K562 (cell line): Measurements from ENCODE around the gene ABLIM2. TPM values are rescaled to one million over a fixed set of nuclear protein-coding genes. Genes with fewer than 3 reads are reported as not detected.

Experiments used
- ATAC-seq: fragments of 200-7000 bp; cut with Tn5 transposase; 3 replicates; pipeline ENCODE4 v1.9.1; 2020; ENCODE audit warnings: moderate library complexity
- BruUV-seq: library from RNA; stranded (reverse); fragments of 400-500 nt; replicated peaks from 2 replicates; lab custom pipeline; 2021; lab: Mats Ljungman, UMichigan
- CTCF ChIA-PET: fragments of 300-600 bp; formaldehyde crosslinking; extraction: SDS; loops from one replicate; lab custom pipeline; 2021; ENCODE audit warnings: low intra/inter-chr PET ratio; lab: Yijun Ruan, JAX
- POLR2A ChIA-PET: fragments of 300-600, 350-650 bp; sonication (Branson Sonifier 250); formaldehyde crosslinking; extraction: SDS; loops from one replicate; lab custom pipeline; 2021; ENCODE audit warnings: antibody characterized with exemption, inconsistent platforms; lab: Yijun Ruan, JAX
- DNase-seq, 4 experiments: peaks; one replicate each; pipeline versions ENCODE4 v3.0.0 to v3.0.0-alpha.2; 2011 to 2018; ENCODE audit warnings: low spot score in 3 of 4, mixed read lengths in 3 of 4; ENCODE audit errors: extremely low read depth in 1 of 4
- FAIRE-seq: peaks from 2 replicates; lab custom pipeline; 2011; peaks lifted over from hg19 to GRCh38; lab: Jason Lieb, UNC
- H2AFZ ChIP-seq: 2 replicates; pipeline ENCODE4 v1.6.0; 2011; ENCODE audit warnings: low read depth, low read length, control low read depth, inconsistent platforms
- H3K27ac ChIP-seq: fragments of 200-600 bp; 3 replicates; pipeline ENCODE4 v1.8.0; 2011; ENCODE audit warnings: low read depth, mild to moderate bottlenecking, control low read depth, inconsistent platforms, low read length, moderate library complexity, mixed read lengths; ENCODE audit errors: extremely low read depth
- H3K27me3 ChIP-seq, 2 experiments: fragments of 300-600 bp in 1 of 2; 2 replicates in 1 of 2; 3 replicates in 1 of 2; pipeline versions ENCODE4 v1.6.0 to v1.8.0; 2011; ENCODE audit warnings: inconsistent platforms in 2 of 2, low read length in 2 of 2, mild to moderate bottlenecking in 1 of 2, mixed read lengths in 1 of 2, moderate library complexity in 1 of 2; ENCODE audit not compliant: control insufficient read depth in 2 of 2, insufficient read depth in 2 of 2
- H3K36me3 ChIP-seq: fragments of 300-600 bp; 3 replicates; pipeline ENCODE4 v1.8.0; 2011; ENCODE audit warnings: mild to moderate bottlenecking, low read length, inconsistent platforms; ENCODE audit not compliant: control insufficient read depth, insufficient read depth
- H3K4me1 ChIP-seq, 2 experiments: fragments of 200-600 bp in 1 of 2; replicated peaks in 1 of 2; 2 replicates in 1 of 2; 3 replicates in 1 of 2; pipeline versions ENCODE4 v1.5.1 to v1.8.0; 2011; ENCODE audit warnings: inconsistent platforms in 2 of 2, low read length in 2 of 2, mild to moderate bottlenecking in 1 of 2, mixed read lengths in 1 of 2, moderate library complexity in 1 of 2; ENCODE audit not compliant: control insufficient read depth in 2 of 2, insufficient read depth in 2 of 2
- H3K4me2 ChIP-seq: 2 replicates; pipeline ENCODE4 v1.6.1; 2011; ENCODE audit warnings: low read length, control low read depth, inconsistent platforms, mixed read lengths; ENCODE audit not compliant: insufficient read depth
- H3K4me3 ChIP-seq: fragments of 200-600 bp; sonication (generic), shearing (Covaris generic); 2 replicates; pipeline ENCODE4 v1.5.1; 2016; ENCODE audit warnings: control low read depth, inconsistent platforms
- H3K79me2 ChIP-seq: fragments of 200-600 bp; 3 replicates; pipeline ENCODE4 v1.8.0; 2011; ENCODE audit warnings: low read length, inconsistent platforms; ENCODE audit not compliant: control insufficient read depth, insufficient read depth
- H3K9ac ChIP-seq, 2 experiments: 2 replicates each; pipeline versions ENCODE4 v1.6.0 to v1.6.1; 2011; ENCODE audit warnings: low read depth in 2 of 2, low read length in 2 of 2, control low read depth in 1 of 2, inconsistent platforms in 1 of 2, mild to moderate bottlenecking in 1 of 2, mixed read lengths in 1 of 2; ENCODE audit not compliant: insufficient read depth in 1 of 2
- H3K9me1 ChIP-seq: one replicate; pipeline ENCODE4 v1.6.0; 2011; ENCODE audit warnings: inconsistent platforms, mild to moderate bottlenecking, low read length, moderate library complexity; ENCODE audit not compliant: control insufficient read depth, insufficient read depth
- H3K9me3 ChIP-seq: replicated peaks from 2 replicates; pipeline ENCODE4 v1.5.1; 2011; ENCODE audit warnings: low read depth, low read length, inconsistent platforms; ENCODE audit not compliant: control insufficient read depth, insufficient read depth
- H4K20me1 ChIP-seq: replicated peaks from 2 replicates; pipeline ENCODE4 v1.6.1; 2011; ENCODE audit warnings: low read length, inconsistent platforms, mixed read lengths; ENCODE audit not compliant: control insufficient read depth, insufficient read depth
- ATF3 ChIP-seq, 2 experiments: fragments of 450-650 bp in 1 of 2; sonication (generic) in 1 of 2; formaldehyde crosslinking in 1 of 2; IDR thresholded peaks in 1 of 2; conservative IDR thresholded peaks in 1 of 2; 2 replicates each; pipeline versions ENCODE4 v1.6.1 to v1.8.1; 2016 to 2023; ENCODE audit warnings: mild to moderate bottlenecking in 2 of 2, moderate library complexity in 2 of 2, inconsistent platforms in 1 of 2, missing genetic modification reagents in 1 of 2
- BMI1 ChIP-seq: fragments of 150-350 bp; IDR thresholded peaks from 2 replicates; pipeline ENCODE4 v1.6.1; 2014; ENCODE audit warnings: low read length
- EP400 ChIP-seq: fragments of 450-650 bp; IDR thresholded peaks from 2 replicates; pipeline ENCODE4 v1.6.1; 2017; ENCODE audit warnings: antibody characterized with exemption, mild to moderate bottlenecking, moderate library complexity
- HDAC2 ChIP-seq: fragments of 450-650 bp; IDR thresholded peaks from 2 replicates; pipeline ENCODE4 v1.6.1; 2016; ENCODE audit warnings: mild to moderate bottlenecking
- HDAC8 ChIP-seq: fragments of 450-650 bp; IDR thresholded peaks from 2 replicates; pipeline ENCODE4 v1.6.1; 2016; ENCODE audit warnings: mild to moderate bottlenecking, missing genetic modification characterization, moderate library complexity, missing compliant biosample characterization
- KAT2B ChIP-seq: IDR thresholded peaks from one replicate; pipeline ENCODE4 v1.6.1; 2012; ENCODE audit warnings: low read depth, mild to moderate bottlenecking, control low read depth, inconsistent platforms, low read length, moderate library complexity
- NBN ChIP-seq: fragments of 450-650 bp; IDR thresholded peaks from 2 replicates; pipeline ENCODE4 v1.6.1; 2016; ENCODE audit warnings: low read depth, mild to moderate bottlenecking
- NFIX ChIP-seq: fragments of 250-450 bp; sonication (Bioruptor Pico); IDR thresholded peaks from 2 replicates; pipeline ENCODE4 v1.4.0; 2020; ENCODE audit warnings: low read depth, mild to moderate bottlenecking, moderate library complexity
- PURB ChIP-seq: sonication (generic); formaldehyde crosslinking; IDR thresholded peaks from 2 replicates; pipeline ENCODE4 v1.9.0; 2021; ENCODE audit warnings: low read depth, mild to moderate bottlenecking, missing genetic modification reagents
- TEAD2 ChIP-seq: fragments of 450-650 bp; IDR thresholded peaks from 2 replicates; pipeline ENCODE4 v1.6.1; 2016; ENCODE audit warnings: missing genetic modification characterization, control low read depth, missing compliant biosample characterization
- TFAM ChIP-seq: fragments of 250-450 bp; sonication (Bioruptor Pico); conservative IDR thresholded peaks from 2 replicates; pipeline ENCODE4 v1.5.0; 2021; ENCODE audit warnings: mild to moderate bottlenecking, moderate library complexity
- ZNF197 ChIP-seq: fragments of 200-800 bp; sonication (Bioruptor generic); IDR thresholded peaks from 2 replicates; pipeline ENCODE4 v1.6.1; 2016; ENCODE audit warnings: low read depth, missing genetic modification characterization, missing compliant biosample characterization
- ZNF586 ChIP-seq: fragments of 450-650 bp; formaldehyde crosslinking; conservative IDR thresholded peaks from 2 replicates; pipeline ENCODE4 v1.4.0; 2020; ENCODE audit warnings: mild to moderate bottlenecking, moderate library complexity
- ZNF717 ChIP-seq: fragments of 250-450 bp; sonication (Bioruptor Pico); IDR thresholded peaks from 2 replicates; pipeline ENCODE4 v1.5.0; 2021
- WGBS: fragments of 100-300 bp; shearing (Covaris generic); methylation state at CpG from one replicate; pipeline ENCODE4 v1.1.6; 2016; ENCODE audit warnings: low coverage, mixed read lengths; ENCODE audit not compliant: insufficient coverage; ENCODE audit errors: missing lambda C conversion rate; 5-methylcytosine and 5-hydroxymethylcytosine counted together
- in situ Hi-C: fragments of 300-500 bp; cut with MboI; formaldehyde crosslinking; loops from 4 replicates; pipeline ENCODE4 v1.15.0; 2018; ENCODE audit warnings: inconsistent platforms, mixed read lengths
- intact Hi-C: fragments of 100-400 bp; cut with micrococcal nuclease; formaldehyde crosslinking; loops from 2 replicates; pipeline ENCODE4 v1.14.2; 2022
- polyA plus RNA-seq, 8 experiments: library from polyadenylated mRNA; depleted of rRNA in 4 of 8; stranded (reverse) in 5 of 8; unstranded in 3 of 8; fragments of >200 nt; fragmentation: Nextera tagmentation in 2 of 8; fragmentation: Illumina TruSeq in 1 of 8; extraction: Ambion mirVana in 2 of 8; extraction: Trizol in 1 of 8; gene quantifications; 2 replicates each; pipeline versions ENCODE4 v1.2.1 to v1.2.3, GENCODE V29; 2011 to 2014; ENCODE audit warnings: inconsistent platforms in 1 of 8, missing spikeins in 1 of 8
- total RNA-seq, 7 experiments: library from RNA; depleted of rRNA in 6 of 7; stranded (reverse); fragments of >200 nt in 6 of 7; fragmentation: Illumina TruSeq in 2 of 7; extraction: Trizol in 2 of 7; gene quantifications; 2 replicates each; pipeline versions ENCODE4 v1.2.1 to v1.2.3, GENCODE V29; 2011 to 2021; ENCODE audit warnings: low replicate concordance in 1 of 7
- TF ChIP-seq, protein P1 (sequence below): fragments of 250-450 bp; sonication (Bioruptor Pico); IDR thresholded peaks from 2 replicates; pipeline ENCODE4 v1.4.0; 2020; ENCODE audit warnings: mild to moderate bottlenecking

The ABLIM2 gene
- total and polyA plus RNA-seq, 9 of the 15 experiments (the other 6 are each of a cell fraction or from before 2014, with no cell fraction given) = not detected

DNA sequence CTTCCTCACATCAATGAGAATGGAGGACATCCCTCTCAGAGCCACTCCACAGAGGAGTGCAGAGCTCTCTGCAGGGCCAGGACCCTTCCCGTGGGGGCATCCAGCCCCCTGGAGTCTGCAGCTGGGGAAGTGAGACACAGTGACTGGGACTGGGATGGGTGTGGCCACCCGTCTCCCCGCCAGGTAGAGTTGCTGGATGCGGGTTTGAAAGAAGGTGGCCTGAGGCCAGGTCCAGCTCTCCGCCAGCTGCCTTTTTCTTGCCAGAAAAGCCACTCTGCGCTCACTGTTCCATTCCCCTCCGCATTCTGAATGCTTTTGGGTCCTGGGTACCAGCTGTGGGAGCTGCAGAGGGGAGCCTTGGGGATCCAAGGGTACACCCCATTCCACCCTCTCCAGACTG is 82.6 kb downstream of the ABLIM2 start:
- Histone ChIP-seq H3K4me3 (no peak overlapping the region), H3K27me3 (peaks cover 3 to 46% of the 10 kb centered on the region in 2 experiments; a peak in 4 of 5 replicates), H3K9me1 (no peaks in the 10 kb centered on the region), H3K9ac (no peak overlapping the region; a peak in 1 of 4 replicates), H3K27ac (no peak overlapping the region), H4K20me1 (peaks cover 26% of the 10 kb centered on the region), H3K79me2 (no peaks in the 10 kb centered on the region), H3K4me1 (peaks cover 0 to 10% of the 10 kb centered on the region in 2 experiments; a peak in 4 of 5 replicates), H3K9me3 (no peaks in the 10 kb centered on the region), H3K4me2 (no peak overlapping the region), H3K36me3 (no peaks in the 10 kb centered on the region), H2AFZ (no peak overlapping the region)
- in situ Hi-C loops (no loop called here), intact Hi-C loops (no loop called here)
- WGBS = 2% methylated on average over 7 of the region's 7 CpGs
- BruUV-seq = no TSS peak
- FAIRE-seq (no peak), DNase-seq (no peak), ATAC-seq (no peak)
- TF ChIP-seq BMI1 = no peak
- TF ChIP-seq EP400 = no peak
- TF ChIP-seq ZNF717 (CRISPR knock-in tag) = no peak
- no peak for TF ChIP-seq TEAD2 (tag)
- TF ChIP-seq NFIX (CRISPR knock-in tag) = no peak
- TF ChIP-seq ZNF197 (CRISPR knock-in tag) = no peak
- no peak for TF ChIP-seq ZNF586
- TF ChIP-seq NBN = no peak
- TF ChIP-seq, protein P1, sequence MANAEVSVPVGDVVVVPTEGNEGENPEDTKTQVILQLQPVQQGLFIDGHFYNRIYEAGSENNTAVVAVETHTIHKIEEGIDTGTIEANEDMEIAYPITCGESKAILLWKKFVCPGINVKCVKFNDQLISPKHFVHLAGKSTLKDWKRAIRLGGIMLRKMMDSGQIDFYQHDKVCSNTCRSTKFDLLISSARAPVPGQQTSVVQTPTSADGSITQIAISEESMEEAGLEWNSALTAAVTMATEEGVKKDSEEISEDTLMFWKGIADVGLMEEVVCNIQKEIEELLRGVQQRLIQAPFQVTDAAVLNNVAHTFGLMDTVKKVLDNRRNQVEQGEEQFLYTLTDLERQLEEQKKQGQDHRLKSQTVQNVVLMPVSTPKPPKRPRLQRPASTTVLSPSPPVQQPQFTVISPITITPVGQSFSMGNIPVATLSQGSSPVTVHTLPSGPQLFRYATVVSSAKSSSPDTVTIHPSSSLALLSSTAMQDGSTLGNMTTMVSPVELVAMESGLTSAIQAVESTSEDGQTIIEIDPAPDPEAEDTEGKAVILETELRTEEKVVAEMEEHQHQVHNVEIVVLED = no peak
- TF ChIP-seq ATF3 (IDR thresholded peaks at IDR 0.05) = no peak
- TF ChIP-seq ATF3 (CRISPR knock-in tag; conservative IDR thresholded peaks at IDR 0.05) = no peak
- no peak for TF ChIP-seq KAT2B
- no peak for TF ChIP-seq PURB (CRISPR knock-in tag)
- TF ChIP-seq TFAM = no peak
- TF ChIP-seq HDAC8 = no peak
- TF ChIP-seq HDAC2 = no peak
- CTCF ChIA-PET = no interaction called here
- POLR2A ChIA-PET = interaction anchor here (0.5 to 1.6 kb wide), 2 partner anchors 12 to 93 kb away, joined by 3 to 4 read pairs; no protein-coding TSS in a partner anchor
